Left lung (tissue), 10 donors: ENCODE measurements around the gene HMX1. TPM values are rescaled to one million over a fixed set of nuclear protein-coding genes. Genes with fewer than 3 reads are reported as not detected.

ENCODE experiments used
- ATAC-seq: fragments of 200-7000 bp; cut with Tn5 transposase; one replicate; pipeline ENCODE4 v1.9.1; 2020; ENCODE audit warnings: moderate library complexity
- DNase-seq, 4 donors: peaks; one replicate each; pipeline ENCODE4 v3.0.0-alpha.2; 2013 to 2020
- H3K27ac ChIP-seq, 2 donors: fragments of 200-600 bp; sonication (generic) in 1 of 2; one replicate each; pipeline versions ENCODE4 v1.5.0 to v1.8.0; 2020 to 2021
- H3K27me3 ChIP-seq, 2 donors: fragments of 200-600 bp; sonication (generic) in 1 of 2; one replicate each; pipeline versions ENCODE4 v1.5.0 to v1.8.0; 2020 to 2021
- H3K36me3 ChIP-seq, 2 donors: fragments of 200-600 bp; sonication (generic) in 1 of 2; one replicate each; pipeline versions ENCODE4 v1.5.0 to v1.8.0; 2020 to 2021
- H3K4me1 ChIP-seq, 2 donors: fragments of 200-600 bp; one replicate each; pipeline ENCODE4 v1.8.0; 2021
- H3K4me3 ChIP-seq, 2 donors: fragments of 200-600 bp; sonication (generic) in 1 of 2; one replicate each; pipeline versions ENCODE4 v1.5.0 to v1.8.0; 2020 to 2021; ENCODE audit warnings: mild to moderate bottlenecking in 1 of 2
- H3K9me3 ChIP-seq, 2 donors: fragments of 200-600 bp; sonication (generic) in 1 of 2; one replicate each; pipeline versions ENCODE4 v1.5.0 to v1.8.0; 2020 to 2021
- CTCF ChIP-seq, 2 donors: fragments of 200-600 bp; sonication (generic) in 1 of 2; IDR thresholded peaks; one replicate each; pipeline versions ENCODE4 v1.5.0 to v1.8.0; 2021; ENCODE audit warnings: antibody characterized with exemption in 2 of 2
- intact Hi-C, 2 donors: fragments of 100-400 bp; cut with DNase I; formaldehyde crosslinking; loops; one replicate each; pipeline versions ENCODE4 v1.11.2 to v1.14.2; 2022
- polyA plus RNA-seq, 6 donors: library from polyadenylated mRNA; unstranded; fragments of 120-200 nt; gene quantifications; one replicate each; pipeline ENCODE4 v1.2.1, GENCODE V29; 2013; ENCODE audit not compliant: insufficient read length in 6 of 6
- total RNA-seq, 2 donors: library from RNA; stranded (reverse); fragmentation: NEBNext Ultra II Directional; extraction: Animal tissue kit (Norgen Biotek cat#: 25700); gene quantifications; one replicate each; pipeline ENCODE4 v1.2.1, GENCODE V29; 2021
- donor health status: DM: no; HTN: yes; CAD: no.
- donor health status: DM: no; HTN: no; CAD: no.

The HMX1 gene
- total and polyA plus RNA-seq, 8 donors: not detected

- no peak for ATAC-seq
- Histone ChIP-seq H3K27me3 (peaks cover 0 to 28% of the 10 kb centered on the region in 2 donors), H3K4me3 (no peak overlapping the region), H3K9me3 (peaks cover 0 to 7% of the 10 kb centered on the region in 2 donors), H3K4me1 (no peaks in the 10 kb centered on the region), H3K27ac (no peak overlapping the region), H3K36me3 (no peaks in the 10 kb centered on the region)
- peak in 2 of 4 donors; percentile 8 to 35 for DNase-seq
- intact Hi-C loops: no loop called here
- TF ChIP-seq CTCF (IDR thresholded peaks at IDR 0.05): no peak
These were observed 41.6 kb downstream of the HMX1 start for GRCh38 chr4:8830056-8830455.

GRCh38 chr4:8829584-8829983, 42.1 kb downstream of the HMX1 start:
- no peak overlapping the region for H3K27ac ChIP-seq
- ATAC-seq (no peak), DNase-seq (peak in 2 of 4 donors; percentile 7 to 14)
- intact Hi-C loops: no loop called here
- no peaks in the 10 kb centered on the region for H3K4me1 ChIP-seq
- H3K36me3 ChIP-seq: no peaks in the 10 kb centered on the region
- TF ChIP-seq CTCF (IDR thresholded peaks at IDR 0.05): no peak
- peaks cover 0 to 7% of the 10 kb centered on the region in 2 donors for H3K9me3 ChIP-seq
- peaks cover 0 to 28% of the 10 kb centered on the region in 2 donors for H3K27me3 ChIP-seq
- H3K4me3 ChIP-seq: no peak overlapping the region

- Histone ChIP-seq H3K9me3 (peaks cover 0 to 7% of the 10 kb centered on the region in 2 donors), H3K27ac (no peak overlapping the region), H3K36me3 (no peaks in the 10 kb centered on the region), H3K4me3 (no peak overlapping the region), H3K4me1 (no peaks in the 10 kb centered on the region), H3K27me3 (peaks cover 0 to 26% of the 10 kb centered on the region in 2 donors)
- intact Hi-C loops: no loop called here
- TF ChIP-seq CTCF (IDR thresholded peaks at IDR 0.05): no peak
- no peak for ATAC-seq
- DNase-seq: no peak
These were observed 42.8 kb downstream of the HMX1 start for GRCh38 chr4:8828869-8829268.

GRCh38 chr4:8821151-8821950, 50.3 kb downstream of the HMX1 start:
- Histone ChIP-seq H3K27ac (no peak overlapping the region), H3K4me1 (no peaks in the 10 kb centered on the region), H3K27me3 (peaks cover 7 to 53% of the 10 kb centered on the region in 2 donors), H3K36me3 (no peaks in the 10 kb centered on the region), H3K9me3 (no peaks in the 10 kb centered on the region), H3K4me3 (no peak overlapping the region)
- intact Hi-C loops: no loop called here
- TF ChIP-seq CTCF (IDR thresholded peaks at IDR 0.05): no peak
- DNase-seq (peak in 2 of 4 donors; percentile 20 to 52), ATAC-seq (no peak)

GRCh38 chr4:8820178-8821102, 51.2 kb downstream of the HMX1 start:
- Histone ChIP-seq H3K4me3 (no peak overlapping the region), H3K27me3 (peaks cover 7 to 53% of the 10 kb centered on the region in 2 donors), H3K36me3 (no peaks in the 10 kb centered on the region), H3K27ac (no peak overlapping the region), H3K9me3 (no peaks in the 10 kb centered on the region), H3K4me1 (no peaks in the 10 kb centered on the region)
- intact Hi-C loops: no loop called here
- no peak for TF ChIP-seq CTCF (IDR thresholded peaks at IDR 0.05)
- DNase-seq: peak in 2 of 4 donors; percentile 27 to 70
- ATAC-seq: no peak
